Liver (tissue), 9 donors: ENCODE measurements around the gene PRAF2. TPM values are rescaled to one million over a fixed set of nuclear protein-coding genes. Genes with fewer than 3 reads are reported as not detected.

Source experiments
- DNase-seq: peaks from one replicate; pipeline ENCODE4 v3.0.0-alpha.2; 2017; ENCODE audit warnings: low spot score
- H3K27ac ChIP-seq, 2 donors: one replicate each; pipeline ENCODE4 v1.7.0; 2013; ENCODE audit warnings: inconsistent platforms in 2 of 2, low read length in 2 of 2, control low read depth in 1 of 2, low read depth in 1 of 2, mild to moderate bottlenecking in 1 of 2
- H3K27me3 ChIP-seq, 4 donors: one replicate each; pipeline versions ENCODE4 v1.6.1 to v1.7.0; 2013; ENCODE audit warnings: low read length in 3 of 4, inconsistent platforms in 1 of 4, mild to moderate bottlenecking in 1 of 4, moderate library complexity in 1 of 4; ENCODE audit not compliant: control insufficient read depth in 4 of 4, insufficient read depth in 4 of 4
- H3K36me3 ChIP-seq, 4 donors: one replicate each; pipeline versions ENCODE4 v1.6.1 to v1.7.0; 2013; ENCODE audit warnings: low read length in 3 of 4, mild to moderate bottlenecking in 3 of 4, low read depth in 1 of 4, moderate library complexity in 1 of 4; ENCODE audit not compliant: control insufficient read depth in 4 of 4, insufficient read depth in 3 of 4
- H3K4me1 ChIP-seq, 4 donors: one replicate each; pipeline versions ENCODE4 v1.6.1 to v1.7.0; 2013; ENCODE audit warnings: low read length in 3 of 4, mild to moderate bottlenecking in 3 of 4, moderate library complexity in 1 of 4; ENCODE audit not compliant: control insufficient read depth in 4 of 4, insufficient read depth in 4 of 4
- H3K4me3 ChIP-seq, 3 donors: one replicate each; pipeline versions ENCODE4 v1.6.1 to v1.7.0; 2013; ENCODE audit warnings: low read length in 3 of 3, control low read depth in 1 of 3, low read depth in 1 of 3, mild to moderate bottlenecking in 1 of 3
- H3K9ac ChIP-seq, 2 donors: one replicate each; pipeline ENCODE4 v1.7.0; 2013; ENCODE audit warnings: low read length in 2 of 2, mild to moderate bottlenecking in 2 of 2, moderate library complexity in 2 of 2, control low read depth in 1 of 2, low read depth in 1 of 2
- H3K9me3 ChIP-seq, 4 donors: one replicate each; pipeline versions ENCODE4 v1.6.1 to v1.7.0; 2013; ENCODE audit warnings: low read length in 3 of 4; ENCODE audit not compliant: control insufficient read depth in 4 of 4
- ATF3 ChIP-seq: IDR thresholded peaks from 2 replicates; pipeline ENCODE4 v1.6.1; 2016; ENCODE audit warnings: antibody characterized with exemption
- CTCF ChIP-seq: fragments of 150-350 bp; IDR thresholded peaks from 2 replicates; pipeline ENCODE4 v1.5.1; 2017; ENCODE audit warnings: improper control_type of control experiment, low read depth, low read length; ENCODE audit not compliant: missing input control
- FOXA1 ChIP-seq: IDR thresholded peaks from 2 replicates; pipeline ENCODE4 v1.6.1; 2016; ENCODE audit warnings: antibody characterized with exemption
- GABPA ChIP-seq, 2 donors: IDR thresholded peaks in 1 of 2; conservative IDR thresholded peaks in 1 of 2; 2 replicates each; pipeline ENCODE4 v1.6.1; 2016; ENCODE audit warnings: antibody characterized with exemption in 2 of 2, mild to moderate bottlenecking in 1 of 2, moderate library complexity in 1 of 2
- HNF4A ChIP-seq, 2 donors: conservative IDR thresholded peaks; 2 replicates each; pipeline ENCODE4 v1.6.1; 2016; ENCODE audit warnings: antibody characterized with exemption in 2 of 2, mild to moderate bottlenecking in 2 of 2
- HNF4G ChIP-seq: IDR thresholded peaks from 2 replicates; pipeline ENCODE4 v1.6.1; 2016; ENCODE audit warnings: antibody characterized with exemption
- JUND ChIP-seq, 2 donors: IDR thresholded peaks; 2 replicates each; pipeline ENCODE4 v1.6.1; 2016; ENCODE audit warnings: antibody characterized with exemption in 2 of 2
- MAX ChIP-seq: IDR thresholded peaks from 2 replicates; pipeline ENCODE4 v1.6.1; 2016; ENCODE audit warnings: antibody characterized with exemption
- NR2F2 ChIP-seq: IDR thresholded peaks from 2 replicates; pipeline ENCODE4 v1.6.1; 2016; ENCODE audit warnings: antibody characterized with exemption
- RAD21 ChIP-seq, 2 donors: IDR thresholded peaks; 2 replicates each; pipeline ENCODE4 v1.6.1; 2016; ENCODE audit warnings: antibody characterized with exemption in 2 of 2, mild to moderate bottlenecking in 2 of 2
- REST ChIP-seq: IDR thresholded peaks from 2 replicates; pipeline ENCODE4 v1.6.1; 2016; ENCODE audit warnings: antibody characterized with exemption, mild to moderate bottlenecking
- RXRA ChIP-seq, 2 donors: IDR thresholded peaks; 2 replicates each; pipeline ENCODE4 v1.6.1; 2017 to 2018; ENCODE audit warnings: antibody characterized with exemption in 2 of 2, mild to moderate bottlenecking in 1 of 2
- SP1 ChIP-seq: IDR thresholded peaks from 2 replicates; pipeline ENCODE4 v1.6.1; 2018; ENCODE audit warnings: antibody characterized with exemption, mild to moderate bottlenecking
- TAF1 ChIP-seq: conservative IDR thresholded peaks from 2 replicates; pipeline ENCODE4 v1.6.1; 2016; ENCODE audit warnings: antibody characterized with exemption, mild to moderate bottlenecking
- YY1 ChIP-seq: IDR thresholded peaks from 2 replicates; pipeline ENCODE4 v1.6.1; 2016; ENCODE audit warnings: antibody characterized with exemption, mild to moderate bottlenecking
- WGBS: extraction: QIAGEN DNeasy Blood & Tissue Kit; methylation state at CpG from one replicate; pipeline ENCODE4 v1.1.7; 2013; 5-methylcytosine and 5-hydroxymethylcytosine counted together
- polyA plus RNA-seq, 2 donors: library from polyadenylated mRNA; stranded (reverse) in 1 of 2; unstranded in 1 of 2; fragments of 200-250 nt in 1 of 2; fragments of >200 nt in 1 of 2; fragmentation: Nextera tagmentation in 1 of 2; extraction: Ambion mirVana in 1 of 2; gene quantifications; one replicate each; pipeline versions ENCODE4 v1.2.1 to v1.2.3, GENCODE V29; 2013 to 2015
- total RNA-seq, 2 donors: library from RNA; depleted of rRNA; stranded (reverse); fragments of >200 nt; gene quantifications; one replicate each; pipeline ENCODE4 v1.2.3, GENCODE V29; 2014
- donor health status: healthy.
- donor health status: healthy.
- donor health status: healthy.
- donor health status: healthy.
- donor health status: healthy.

PRAF2 gene
- total and polyA plus RNA-seq, 4 donors = 1.4 to 8.2 (median 3.9) TPM

GRCh38 chrX:49041744-49042580 lies 31.8 kb downstream of the PRAF2 start (continued):
- TF ChIP-seq RXRA (IDR thresholded peaks at IDR 0.05) (no peak), NR2F2 (no peak), SP1 (no peak), GABPA (IDR thresholded peaks at IDR 0.05 in 1 of 2, conservative IDR thresholded peaks at IDR 0.05 in 1 of 2) (no peak), YY1 (no peak)

GRCh38 chrX:49040376-49040955 lies 33.3 kb downstream of the PRAF2 start:
- WGBS = 34% methylated on average over 7 of the region's 7 CpGs
- no peak for TF ChIP-seq REST
- TF ChIP-seq MAX = no peak
- no peak for TF ChIP-seq HNF4A (conservative IDR thresholded peaks at IDR 0.05)
- no peak for TF ChIP-seq RXRA (IDR thresholded peaks at IDR 0.05)
- TF ChIP-seq HNF4G = no peak
- TF ChIP-seq NR2F2 = no peak
- no peak for TF ChIP-seq RAD21 (IDR thresholded peaks at IDR 0.05)
- TF ChIP-seq JUND (IDR thresholded peaks at IDR 0.05) = no peak
- TF ChIP-seq CTCF = no peak
- no peak for TF ChIP-seq FOXA1
- no peak for TF ChIP-seq ATF3
- TF ChIP-seq SP1 = no peak
- TF ChIP-seq TAF1 = no peak
- no peak for TF ChIP-seq GABPA (IDR thresholded peaks at IDR 0.05 in 1 of 2, conservative IDR thresholded peaks at IDR 0.05 in 1 of 2)
- Histone ChIP-seq H3K9ac (no peak overlapping the region), H3K4me3 (peak overlapping the region in 1 of 3 donors; percentile 28), H3K4me1 (peaks cover 5 to 24% (median 12%) of the 10 kb centered on the region in 4 donors), H3K27ac (peak overlapping the region; percentile 77 to 96), H3K36me3 (peaks cover 5 to 14% (median 12%) of the 10 kb centered on the region in 4 donors), H3K27me3 (no peaks in the 10 kb centered on the region), H3K9me3 (no peaks in the 10 kb centered on the region)
- no peak for DNase-seq
